Measurements from ENCODE around the gene NKAIN2. TPM values are rescaled to one million over a fixed set of nuclear protein-coding genes. Genes with fewer than 3 reads are reported as not detected.

Gene NKAIN2
- total and polyA plus RNA-seq, 8 donors, result 9.5 to 23.4 (median 18.9) TPM; not detected in 2

DNA sequence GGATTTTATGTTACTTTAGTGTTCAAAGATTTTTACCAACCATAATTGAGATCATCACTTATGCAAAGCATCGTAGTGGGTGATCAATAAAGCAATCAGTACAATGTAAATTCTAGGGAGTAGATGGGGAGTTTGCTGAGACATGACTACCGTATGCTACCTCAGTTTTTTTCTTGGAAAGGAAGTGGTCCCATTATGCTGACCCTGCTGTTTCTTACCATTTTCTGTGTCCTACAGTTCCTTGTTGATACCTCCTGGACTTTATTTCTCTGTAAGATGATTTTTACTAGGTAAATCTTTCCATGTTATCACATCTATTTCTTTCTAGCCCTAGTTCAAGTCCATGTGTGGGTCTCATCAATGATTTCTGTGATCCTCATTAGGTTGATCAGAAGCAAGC, 19.3 kb upstream of the NKAIN2 start:
- no peak for ATAC-seq
- Histone ChIP-seq H3K27ac (no peak overlapping the region), H3K36me3 (no peaks in the 10 kb centered on the region), H3K27me3 (no peaks in the 10 kb centered on the region), H3K4me3 (no peak overlapping the region), H3K9me3 (no peaks in the 10 kb centered on the region), H3K4me1 (no peaks in the 10 kb centered on the region)
- TF ChIP-seq, protein P1, sequence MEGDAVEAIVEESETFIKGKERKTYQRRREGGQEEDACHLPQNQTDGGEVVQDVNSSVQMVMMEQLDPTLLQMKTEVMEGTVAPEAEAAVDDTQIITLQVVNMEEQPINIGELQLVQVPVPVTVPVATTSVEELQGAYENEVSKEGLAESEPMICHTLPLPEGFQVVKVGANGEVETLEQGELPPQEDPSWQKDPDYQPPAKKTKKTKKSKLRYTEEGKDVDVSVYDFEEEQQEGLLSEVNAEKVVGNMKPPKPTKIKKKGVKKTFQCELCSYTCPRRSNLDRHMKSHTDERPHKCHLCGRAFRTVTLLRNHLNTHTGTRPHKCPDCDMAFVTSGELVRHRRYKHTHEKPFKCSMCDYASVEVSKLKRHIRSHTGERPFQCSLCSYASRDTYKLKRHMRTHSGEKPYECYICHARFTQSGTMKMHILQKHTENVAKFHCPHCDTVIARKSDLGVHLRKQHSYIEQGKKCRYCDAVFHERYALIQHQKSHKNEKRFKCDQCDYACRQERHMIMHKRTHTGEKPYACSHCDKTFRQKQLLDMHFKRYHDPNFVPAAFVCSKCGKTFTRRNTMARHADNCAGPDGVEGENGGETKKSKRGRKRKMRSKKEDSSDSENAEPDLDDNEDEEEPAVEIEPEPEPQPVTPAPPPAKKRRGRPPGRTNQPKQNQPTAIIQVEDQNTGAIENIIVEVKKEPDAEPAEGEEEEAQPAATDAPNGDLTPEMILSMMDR (IDR thresholded peaks at IDR 0.05), result no peak
- DNase-seq, result no peak
- intact Hi-C loops (cut with DNase I), result no loop called here

DNA sequence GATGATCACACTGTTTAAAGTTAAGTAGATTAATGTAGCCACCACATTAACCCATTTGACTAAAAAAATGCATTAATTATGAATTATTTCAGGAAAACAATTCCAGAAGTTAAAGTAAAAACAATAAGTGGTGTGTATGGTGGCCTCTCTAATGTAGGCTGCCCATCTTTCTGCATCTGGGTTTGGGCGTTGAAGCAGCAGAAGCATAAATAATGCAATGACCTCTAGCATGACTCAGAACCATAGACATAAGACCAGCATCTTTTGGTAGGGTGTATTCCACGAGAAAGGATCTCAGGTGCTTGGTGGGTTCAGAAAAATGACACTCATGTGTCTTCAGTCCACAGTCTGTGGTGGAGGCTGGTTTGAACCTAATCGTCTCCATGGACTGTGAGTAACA, 18.6 kb upstream of the NKAIN2 start:
- intact Hi-C loops (cut with DNase I), result no loop called here
- H3K9me3 ChIP-seq, result no peaks in the 10 kb centered on the region
- TF ChIP-seq, protein P1 (IDR thresholded peaks at IDR 0.05), result no peak
- ATAC-seq, result no peak
- no peaks in the 10 kb centered on the region for H3K36me3 ChIP-seq
- DNase-seq, result no peak
- no peak overlapping the region for H3K4me3 ChIP-seq
- H3K4me1 ChIP-seq, result no peaks in the 10 kb centered on the region
- no peak overlapping the region for H3K27ac ChIP-seq
- no peaks in the 10 kb centered on the region for H3K27me3 ChIP-seq

DNA sequence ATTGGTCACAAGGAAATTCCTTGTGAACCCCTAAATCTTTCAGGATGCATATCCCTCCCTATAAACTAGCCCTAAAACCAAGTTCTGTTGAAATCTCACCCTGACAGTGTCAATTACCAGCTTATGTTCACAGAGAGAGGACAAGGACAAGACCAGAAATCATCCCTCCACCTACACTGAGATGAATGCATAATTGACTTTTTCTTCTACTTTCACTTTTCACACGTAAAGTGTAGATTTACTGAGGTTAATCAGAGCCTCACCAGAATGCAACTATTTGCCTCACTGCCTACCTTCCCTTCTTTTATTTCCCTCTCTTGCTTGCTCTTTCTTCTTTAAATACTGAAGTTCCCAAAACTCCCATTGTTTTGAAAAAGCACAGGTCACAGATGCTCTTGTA, 15.3 kb upstream of the NKAIN2 start:
- Histone ChIP-seq H3K9me3 (no peaks in the 10 kb centered on the region), H3K27ac (no peak overlapping the region), H3K4me1 (no peaks in the 10 kb centered on the region), H3K27me3 (no peaks in the 10 kb centered on the region), H3K4me3 (no peak overlapping the region), H3K36me3 (no peaks in the 10 kb centered on the region)
- intact Hi-C loops (cut with DNase I), result no loop called here
- TF ChIP-seq, protein P1 (IDR thresholded peaks at IDR 0.05), result no peak
- ATAC-seq (no peak), DNase-seq (no peak)

DNA sequence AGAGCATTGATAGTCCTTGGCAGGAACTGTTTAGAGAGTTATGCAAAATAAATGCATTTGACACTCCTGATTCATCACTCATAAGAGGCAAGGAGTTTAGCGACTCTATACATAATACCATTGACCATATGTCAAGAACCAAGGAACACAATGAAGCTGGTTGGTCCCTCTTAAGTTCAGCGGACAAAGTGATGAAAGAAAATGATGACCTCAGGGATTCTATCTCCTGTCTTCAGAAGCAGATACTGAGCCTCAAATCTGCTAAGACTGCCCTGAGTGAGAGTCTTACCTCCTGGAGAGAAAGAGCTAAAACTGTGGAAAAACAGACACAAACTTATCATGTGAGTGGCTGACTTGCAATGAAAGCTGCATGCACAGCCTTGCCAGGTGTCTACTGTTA, 9.5 kb upstream of the NKAIN2 start:
- Histone ChIP-seq H3K36me3 (no peaks in the 10 kb centered on the region), H3K4me1 (no peaks in the 10 kb centered on the region), H3K9me3 (no peaks in the 10 kb centered on the region), H3K27me3 (no peaks in the 10 kb centered on the region), H3K4me3 (no peak overlapping the region), H3K27ac (no peak overlapping the region)
- DNase-seq, result no peak
- intact Hi-C loops (cut with DNase I), result no loop called here
- TF ChIP-seq, protein P1 (IDR thresholded peaks at IDR 0.05), result no peak
- no peak for ATAC-seq

DNA sequence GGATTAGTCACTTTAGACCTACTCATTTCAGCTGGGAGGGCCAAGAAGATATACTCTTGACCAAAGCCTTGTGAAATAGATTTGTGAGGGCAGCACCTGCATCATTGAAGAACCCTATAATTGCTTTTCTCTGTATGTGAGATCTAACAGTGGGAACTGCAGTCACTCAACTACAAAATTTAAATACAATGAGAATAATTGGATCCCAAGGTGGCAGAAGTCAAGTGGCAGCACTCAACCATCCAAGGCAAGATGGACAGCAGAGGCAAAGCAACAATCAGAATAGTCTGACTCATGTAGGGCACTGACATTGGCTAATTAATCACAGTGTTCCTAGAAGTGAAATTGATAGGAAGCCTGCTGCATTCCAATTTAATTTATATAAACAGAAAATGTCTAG, 8.9 kb upstream of the NKAIN2 start:
- intact Hi-C loops (cut with DNase I), result no loop called here
- H3K9me3 ChIP-seq, result no peaks in the 10 kb centered on the region

More for the DNA sequence above, 8.9 kb upstream of the NKAIN2 start:
- Histone ChIP-seq H3K4me3 (no peak overlapping the region), H3K27me3 (no peaks in the 10 kb centered on the region), H3K27ac (no peak overlapping the region), H3K4me1 (no peaks in the 10 kb centered on the region), H3K36me3 (no peaks in the 10 kb centered on the region)
- ATAC-seq (no peak), DNase-seq (no peak)
- TF ChIP-seq, protein P1 (IDR thresholded peaks at IDR 0.05), result no peak
